GM19238 (cell line): ENCODE data around the gene SV2C.

ENCODE experiments used
- DNase-seq: peaks from one replicate; pipeline ENCODE4 v3.0.0; 2011; ENCODE audit warnings: low spot score; ENCODE audit not compliant: insufficient read length

SV2C gene

DNA sequence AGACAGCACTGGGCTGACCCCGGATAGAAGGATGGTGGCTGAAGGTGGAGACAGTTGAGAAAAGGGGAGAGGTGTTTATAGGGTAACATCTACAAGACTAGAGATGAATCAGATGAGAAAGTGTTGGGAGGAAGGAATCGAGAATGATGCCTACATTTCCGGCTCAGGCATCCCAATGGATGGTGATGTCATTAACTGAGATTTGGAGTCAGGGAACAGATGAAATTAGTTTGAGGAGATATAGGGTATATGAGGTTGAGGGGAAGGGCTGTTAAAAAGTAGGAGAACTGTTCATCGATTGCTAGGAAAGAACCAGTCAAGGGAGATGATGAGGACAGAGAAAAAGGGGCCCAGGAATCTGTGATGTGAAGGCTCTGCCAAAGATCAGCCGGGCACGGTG, 295.2 kb downstream of the SV2C start:
- DNase-seq = no peak

DNA sequence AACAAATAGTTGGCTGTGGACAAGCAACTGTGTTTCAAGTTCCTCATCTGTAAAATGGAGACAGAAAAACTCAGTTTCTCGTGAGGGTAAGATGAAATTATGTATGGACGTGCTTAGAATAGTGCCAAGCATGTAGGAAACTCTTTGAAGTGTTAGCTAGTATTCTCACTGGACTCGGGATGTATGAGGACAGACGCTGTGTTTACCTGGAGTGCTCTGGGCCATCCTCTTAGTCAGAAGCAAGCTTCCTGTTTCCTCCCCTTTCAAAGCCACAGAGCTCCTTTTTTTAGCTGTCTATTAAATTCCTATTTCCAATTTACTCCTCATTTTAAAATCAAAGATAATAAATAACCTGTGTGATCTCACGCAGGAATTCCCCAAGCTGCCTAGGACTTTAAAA, 296.1 kb downstream of the SV2C start:
- no peak for DNase-seq

DNA sequence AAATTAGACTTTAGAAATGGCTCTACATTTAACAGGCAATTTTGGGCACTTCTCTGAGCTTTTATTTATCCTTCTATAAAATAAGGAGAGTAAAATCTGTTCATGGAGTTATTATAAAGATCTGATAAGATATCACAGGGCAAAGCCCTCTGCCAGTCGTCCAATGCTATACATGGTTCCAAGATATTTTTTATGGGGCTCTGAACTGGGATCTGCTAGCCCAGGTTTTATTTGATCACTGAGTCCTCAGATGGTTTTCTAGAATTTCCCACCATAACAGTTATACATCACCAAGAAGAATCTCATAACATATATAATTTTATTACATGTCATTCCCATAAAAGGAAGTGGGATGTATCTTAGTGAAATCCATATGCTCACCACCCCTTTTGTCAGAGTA, 296.7 kb downstream of the SV2C start:
- no peak for DNase-seq

DNA sequence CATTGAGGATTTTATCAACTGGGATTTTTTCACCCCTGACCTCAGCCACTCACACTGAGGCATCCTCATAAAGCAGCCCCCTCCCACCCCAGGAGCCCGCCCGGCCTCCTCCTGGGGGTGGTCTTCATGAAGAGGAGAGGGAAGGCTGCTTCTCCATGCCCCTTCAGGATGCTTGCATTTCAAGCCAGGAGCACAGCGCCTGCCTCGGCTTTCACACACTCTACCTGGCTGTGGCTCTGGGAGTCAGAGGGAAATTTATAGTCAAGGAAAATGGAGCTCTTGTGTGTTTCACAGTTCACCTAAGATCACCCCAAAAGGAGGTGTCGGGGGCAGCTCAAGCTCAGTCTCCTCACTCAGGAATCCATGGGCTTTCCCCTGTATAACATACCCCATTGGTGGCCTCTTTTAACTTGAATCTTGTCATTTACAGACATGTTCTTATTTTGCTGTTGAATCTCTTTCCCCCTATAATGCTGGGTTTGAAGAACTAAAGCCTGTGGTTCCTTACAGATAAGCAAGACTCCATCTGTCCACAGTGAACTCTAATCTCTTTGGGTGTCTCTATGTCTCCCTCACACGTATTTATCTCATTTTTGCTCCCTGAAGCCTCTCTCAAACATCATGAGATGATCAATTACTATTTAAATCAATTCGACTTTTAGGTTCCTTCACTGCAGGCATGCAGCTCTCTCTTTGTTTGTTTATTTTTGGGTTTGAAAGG, 297.3 kb downstream of the SV2C start:
- no peak for DNase-seq

DNA sequence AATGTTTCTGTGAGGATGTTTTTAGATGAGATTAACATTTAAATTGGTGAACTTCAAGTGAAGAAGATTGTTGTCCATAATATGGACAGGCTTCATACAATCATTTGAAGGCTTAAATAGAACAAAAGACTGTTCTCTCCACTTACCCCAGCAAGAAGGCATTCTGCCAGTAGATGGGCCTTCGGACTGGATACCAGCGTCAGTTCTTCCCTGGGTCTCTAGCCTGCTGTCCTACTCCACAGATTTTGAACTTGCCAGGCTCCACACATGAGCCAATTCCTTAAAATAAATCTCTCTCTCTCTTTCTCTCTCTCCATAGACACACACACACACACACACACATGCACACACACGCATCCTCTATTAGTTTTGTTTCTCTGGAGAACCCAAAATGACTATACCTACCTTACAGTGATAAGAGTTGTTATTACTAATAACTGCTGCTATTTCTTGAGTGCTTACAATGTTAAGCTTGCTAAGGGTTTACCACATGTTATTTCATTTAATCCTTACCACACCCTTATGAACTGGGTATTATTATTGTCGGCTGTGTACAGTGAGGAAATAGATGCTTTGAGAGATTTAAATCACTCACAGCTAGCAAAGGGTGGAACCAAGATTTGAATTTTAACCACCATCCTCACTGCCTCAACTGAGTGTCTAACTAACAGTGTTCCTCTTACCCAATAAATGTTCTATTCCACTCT, 300.1 kb downstream of the SV2C start:
- DNase-seq = no peak

DNA sequence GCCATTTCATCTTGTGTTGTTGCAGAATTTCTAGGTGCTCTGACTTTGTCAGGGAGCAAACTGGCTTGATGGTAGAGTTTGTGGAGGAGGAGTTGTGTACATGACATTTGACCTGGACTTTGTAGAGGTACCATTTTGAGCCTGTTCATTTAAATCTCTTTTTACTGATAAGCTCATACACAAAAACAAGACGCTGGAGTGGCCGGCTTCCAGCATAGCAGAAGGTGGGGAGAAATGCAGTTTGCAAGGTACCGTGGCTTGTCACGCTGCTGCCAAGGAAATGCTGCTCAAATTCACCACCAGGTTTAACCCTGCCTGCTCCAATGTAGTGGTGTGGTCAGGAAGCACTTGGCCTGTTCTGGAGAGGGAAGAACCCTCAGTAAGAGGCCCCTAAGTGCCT, 301.0 kb downstream of the SV2C start:
- DNase-seq = no peak

DNA sequence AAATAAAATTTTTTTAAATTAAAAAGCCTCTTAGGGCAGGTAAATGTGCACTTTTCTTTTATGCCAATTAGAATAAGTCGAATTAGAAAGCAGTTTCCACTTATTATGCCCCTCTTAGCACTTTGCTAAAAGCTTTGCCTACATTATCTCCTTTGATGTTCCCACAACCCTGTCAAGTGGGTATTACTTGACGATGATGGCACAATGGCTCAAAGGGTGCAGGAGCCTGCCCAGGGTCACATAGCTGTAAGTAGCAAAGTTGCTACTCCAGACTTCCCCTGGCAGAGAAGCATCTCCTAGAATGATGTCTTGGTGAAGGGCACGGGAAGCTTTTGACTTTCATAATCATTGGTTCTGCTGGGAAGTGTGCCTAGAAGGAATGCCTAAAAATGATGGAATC, 301.5 kb downstream of the SV2C start:
- no peak for DNase-seq

DNA sequence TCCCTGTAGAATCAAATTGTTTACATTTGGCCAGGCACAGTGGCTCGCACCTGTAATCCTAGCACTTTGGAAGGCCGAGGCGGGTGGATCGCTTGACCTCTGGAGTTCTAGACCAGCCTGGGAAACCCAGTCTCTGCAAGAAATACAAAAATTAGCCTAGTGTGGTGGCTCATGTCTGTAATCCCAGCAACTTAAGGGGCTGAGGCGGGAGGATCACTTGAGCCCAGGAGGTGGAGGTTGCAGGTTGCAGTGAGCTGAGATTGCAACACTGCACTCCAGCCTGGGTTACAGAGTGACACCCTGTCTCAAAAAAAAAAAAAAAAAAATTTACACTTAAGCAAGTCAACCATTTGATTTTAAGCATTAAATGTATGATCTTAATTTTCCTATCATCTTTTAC, 302.4 kb downstream of the SV2C start:
- no peak for DNase-seq

DNA sequence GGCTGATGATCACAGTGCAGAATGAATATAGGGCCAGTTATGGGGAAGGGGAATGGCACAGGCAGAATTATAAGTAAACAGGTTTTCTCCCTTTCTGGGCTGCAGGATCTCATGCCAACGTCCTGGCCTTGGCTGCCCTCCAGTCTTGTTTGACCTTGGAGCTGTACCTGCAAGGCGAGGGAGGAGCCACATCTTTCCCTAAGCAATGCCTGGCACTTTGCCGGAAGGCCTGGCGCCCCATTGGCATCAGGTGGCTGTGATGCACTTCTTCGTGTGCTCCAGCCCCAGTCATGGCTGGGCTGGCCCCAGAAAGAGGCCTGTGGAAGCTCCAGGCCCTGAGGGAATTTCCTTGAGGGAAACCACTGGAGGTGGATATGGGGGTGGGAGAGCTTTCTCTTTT, 303.2 kb downstream of the SV2C start:
- no peak for DNase-seq

DNA sequence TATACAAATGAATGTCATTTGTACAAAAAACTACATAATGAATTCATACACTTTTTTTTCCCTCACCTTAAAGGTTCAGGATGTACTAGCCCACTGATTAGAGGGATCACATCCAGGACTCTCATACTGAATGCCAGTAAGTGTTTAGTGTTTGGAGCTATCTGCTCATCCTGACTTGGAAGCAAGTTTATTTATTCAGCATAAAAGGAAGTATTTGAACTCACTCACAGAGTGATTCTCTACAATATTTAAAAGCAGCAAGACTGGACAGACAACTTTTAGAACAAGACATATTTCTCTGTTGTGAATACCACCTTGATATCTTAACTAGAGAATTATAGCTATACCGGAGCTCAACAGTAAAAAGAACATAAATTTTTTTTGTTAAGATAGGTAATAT, 305.1 kb downstream of the SV2C start:
- no peak for DNase-seq

DNA sequence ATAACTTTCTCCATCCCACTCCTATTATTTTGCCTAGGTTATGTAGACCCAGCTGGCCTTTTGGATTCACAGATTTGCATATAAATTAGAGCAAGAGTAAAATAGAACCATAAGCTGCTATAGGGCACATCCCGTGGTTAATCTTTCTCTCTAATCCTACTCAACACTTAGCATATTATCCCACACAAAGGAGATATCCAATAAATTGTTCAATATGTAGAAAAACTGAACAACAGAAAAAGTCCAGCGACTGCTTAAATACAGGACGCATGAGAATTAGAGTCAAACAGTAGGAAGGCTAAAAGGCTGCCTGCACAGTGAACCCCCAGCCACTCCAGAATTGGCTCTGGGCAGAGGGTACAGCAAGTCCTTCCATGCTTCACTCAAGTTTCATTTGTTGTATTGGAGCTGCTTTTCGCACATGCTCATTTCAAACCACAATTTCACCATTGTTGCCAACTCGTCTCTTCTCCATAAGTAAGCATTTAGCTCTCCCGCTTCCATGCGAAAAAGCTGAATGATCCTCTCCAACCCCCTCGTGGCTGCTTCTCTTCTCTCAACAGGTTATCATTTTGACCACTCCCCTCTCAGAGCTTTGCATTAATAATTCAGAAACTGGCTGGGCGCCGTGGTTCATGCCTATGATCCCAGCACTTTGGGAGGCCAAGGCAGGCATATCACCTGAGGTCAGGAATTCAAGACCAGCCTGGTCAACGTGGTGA, 305.8 kb downstream of the SV2C start:
- no peak for DNase-seq

DNA sequence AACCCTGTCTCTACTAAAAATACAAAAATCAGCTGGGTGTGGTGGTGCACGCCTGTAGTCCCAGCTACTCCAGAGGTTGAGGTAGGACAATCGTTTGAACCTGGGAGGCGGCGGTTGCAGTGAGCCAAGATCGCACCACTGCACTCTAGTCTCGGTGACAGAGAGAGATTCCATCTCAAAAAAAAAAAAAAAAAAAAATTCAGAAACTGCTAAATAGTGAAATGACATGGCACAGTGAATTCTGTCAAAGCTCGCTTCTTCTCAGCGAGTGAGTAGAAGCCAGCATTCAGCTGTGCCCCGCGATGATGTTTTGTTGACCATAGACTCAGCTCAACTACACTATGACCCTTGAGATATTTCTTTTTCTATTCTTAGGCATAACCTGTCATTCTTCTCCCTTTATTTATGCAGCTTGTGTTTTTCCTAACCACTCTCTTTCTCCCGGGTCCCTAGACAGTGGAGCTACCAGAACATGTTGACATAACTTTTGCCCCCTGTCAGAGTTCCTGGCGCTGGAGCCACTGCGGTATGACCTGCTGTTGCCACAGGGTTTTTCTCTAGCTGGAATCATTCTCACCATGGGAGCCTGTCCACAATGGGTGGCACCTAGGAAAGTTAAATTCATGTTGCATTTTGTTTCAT, 306.5 kb downstream of the SV2C start:
- no peak for DNase-seq

DNA sequence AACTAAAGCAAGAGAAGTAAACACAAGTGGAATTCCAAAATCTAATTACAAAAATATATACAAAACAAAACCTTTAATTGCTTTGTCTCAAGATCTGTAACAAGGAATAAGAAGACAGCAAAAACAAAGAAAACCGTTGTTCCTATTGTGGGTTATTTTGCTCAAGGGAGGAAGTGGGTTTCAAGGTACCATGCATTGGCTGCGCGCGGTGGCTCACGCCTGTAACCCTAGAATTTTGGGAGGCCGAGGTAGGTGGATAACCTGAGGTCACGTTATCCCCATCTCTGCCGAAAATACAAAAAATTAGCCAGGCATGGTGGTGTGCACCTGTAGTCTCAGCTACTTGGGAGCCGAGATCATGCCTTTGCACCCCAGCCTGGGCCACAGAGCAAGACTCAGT, 307.8 kb downstream of the SV2C start:
- DNase-seq = no peak

DNA sequence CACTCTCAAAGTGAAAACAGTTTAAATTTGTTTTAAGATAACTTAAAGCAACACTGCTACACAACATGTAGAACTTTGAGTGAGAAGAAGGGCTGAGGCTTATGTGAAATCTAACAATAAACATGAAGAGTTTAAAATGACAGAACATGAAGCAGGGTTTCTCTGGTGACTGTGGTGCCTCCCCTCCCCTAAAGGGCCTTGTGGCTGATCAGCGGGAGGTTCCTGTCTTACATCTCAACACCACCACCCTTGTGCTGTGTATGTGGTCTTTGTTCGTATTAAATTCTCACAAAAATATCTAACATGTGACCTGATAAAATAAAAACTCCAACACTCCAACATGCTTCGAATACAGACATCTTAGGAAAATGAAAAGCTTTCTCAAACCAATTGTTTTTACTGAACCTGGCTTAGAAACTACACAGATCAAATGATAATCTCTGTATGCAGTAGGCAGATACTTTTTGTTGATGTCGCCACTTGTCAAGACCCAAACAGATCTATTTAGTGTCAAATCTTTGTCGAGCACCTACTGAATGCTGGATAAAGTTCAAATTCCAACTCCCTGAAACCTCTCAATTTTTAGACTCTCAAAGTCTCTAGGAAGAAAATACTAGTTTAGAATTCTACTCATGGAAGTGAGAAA, 310.0 kb downstream of the SV2C start:
- no peak for DNase-seq

DNA sequence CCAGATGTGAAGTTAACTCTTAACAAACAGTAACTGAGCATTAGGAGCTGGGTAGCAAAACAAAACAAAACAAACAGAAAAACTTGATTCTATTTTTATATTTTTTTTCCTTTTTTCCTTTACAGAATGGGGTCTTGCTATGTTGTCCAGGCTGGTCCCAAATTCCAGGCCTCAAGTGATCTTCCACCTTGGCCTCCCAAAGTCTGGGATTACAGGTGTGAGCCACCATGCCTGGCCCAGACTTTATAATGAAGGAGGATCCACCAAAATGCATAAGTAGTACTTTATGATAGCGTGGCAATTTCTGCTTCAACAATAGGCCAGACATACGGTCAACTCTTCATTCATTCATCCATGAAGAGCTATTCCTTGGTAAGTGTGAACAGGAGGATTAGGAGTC, 314.0 kb downstream of the SV2C start:
- no peak for DNase-seq

DNA sequence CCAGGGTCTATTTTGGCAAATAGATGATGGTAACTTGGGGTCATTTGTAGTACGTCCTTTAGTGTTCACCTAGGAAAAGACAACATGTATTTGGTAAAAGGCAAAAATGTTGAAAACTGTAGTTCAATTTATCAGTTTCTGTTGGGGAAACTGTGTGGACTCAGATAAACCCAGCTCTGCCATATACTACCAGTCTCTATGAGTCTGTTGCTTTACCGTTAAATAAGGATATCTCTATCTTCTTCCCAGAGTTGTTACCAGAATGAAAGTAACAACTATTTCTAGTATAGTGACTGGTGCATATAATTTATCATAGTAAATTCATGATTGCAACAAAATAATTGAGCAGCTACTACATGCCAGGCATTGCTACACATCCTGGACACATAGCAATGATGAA, 316.1 kb downstream of the SV2C start:
- no peak for DNase-seq

DNA sequence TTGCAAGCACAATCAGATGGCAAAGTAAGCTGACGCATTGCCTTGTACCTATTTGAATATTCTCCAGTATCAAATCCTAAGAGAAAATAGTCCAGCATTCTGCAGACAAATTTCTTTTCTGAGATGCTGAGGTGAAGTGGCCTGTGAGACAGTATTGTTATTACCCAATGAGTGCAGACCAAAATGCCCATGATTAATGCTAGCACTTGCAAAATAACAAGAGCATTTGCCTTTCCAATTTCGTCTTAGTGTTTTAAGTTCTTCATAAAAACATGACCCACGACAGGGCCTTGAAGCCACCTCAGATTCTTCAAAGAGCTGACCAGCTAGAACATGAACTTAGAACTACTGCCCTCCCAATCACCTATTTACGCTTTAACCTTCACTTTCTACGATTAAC, 317.3 kb downstream of the SV2C start:
- no peak for DNase-seq

DNA sequence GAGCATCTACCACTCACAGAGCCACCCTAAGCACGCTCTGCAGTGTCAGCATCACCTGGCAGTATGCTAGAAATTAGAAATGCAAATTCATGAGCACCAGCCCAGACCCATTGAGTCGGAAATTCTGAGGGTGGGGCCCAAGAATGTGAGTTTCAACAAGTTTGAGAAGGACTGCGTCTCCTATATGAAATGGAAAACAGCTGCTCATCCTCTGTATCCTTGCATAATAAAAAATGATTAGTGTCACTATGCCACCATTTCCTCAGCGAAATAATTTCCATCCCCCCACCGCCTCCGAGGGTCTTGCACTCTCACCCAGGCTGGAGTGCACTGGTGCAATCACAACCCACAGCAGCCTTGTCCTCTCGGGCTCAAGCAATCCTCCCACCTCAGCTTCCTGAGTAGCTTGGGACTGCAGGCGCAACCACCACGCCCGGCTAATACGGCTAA, 318.6 kb downstream of the SV2C start:
- DNase-seq = peak; percentile 29

DNA sequence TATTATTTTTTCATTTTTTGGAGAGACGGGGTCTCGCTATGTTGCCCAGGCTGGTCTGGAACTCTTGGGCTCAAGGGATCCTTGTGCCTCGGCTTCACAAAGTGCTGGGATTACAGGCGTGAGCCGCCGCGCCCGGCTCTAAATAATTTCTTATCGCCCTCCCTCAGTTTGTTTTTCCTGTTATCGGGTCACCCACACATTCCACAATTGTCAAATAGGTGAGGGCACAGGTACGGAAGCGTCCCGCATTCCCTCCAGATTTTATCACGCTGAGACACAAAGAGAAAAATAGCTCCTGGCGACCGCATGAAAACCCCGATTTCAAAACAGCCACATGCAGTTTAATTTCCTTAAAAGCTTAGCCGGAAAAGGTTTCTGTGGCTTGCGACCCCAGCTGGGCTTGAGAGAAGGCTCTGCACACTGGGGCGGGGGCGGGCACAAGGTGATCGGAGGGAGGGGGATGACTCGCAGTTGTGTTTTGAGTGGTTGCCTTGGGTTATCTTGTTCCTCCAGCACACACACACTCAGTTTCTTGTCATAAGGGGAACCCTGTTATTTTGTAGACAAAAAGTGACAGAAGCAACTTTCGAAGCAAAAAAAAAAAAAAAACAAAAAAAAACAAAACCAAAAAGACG, 319.2 kb downstream of the SV2C start:
- peak; percentile 65 for DNase-seq

DNA sequence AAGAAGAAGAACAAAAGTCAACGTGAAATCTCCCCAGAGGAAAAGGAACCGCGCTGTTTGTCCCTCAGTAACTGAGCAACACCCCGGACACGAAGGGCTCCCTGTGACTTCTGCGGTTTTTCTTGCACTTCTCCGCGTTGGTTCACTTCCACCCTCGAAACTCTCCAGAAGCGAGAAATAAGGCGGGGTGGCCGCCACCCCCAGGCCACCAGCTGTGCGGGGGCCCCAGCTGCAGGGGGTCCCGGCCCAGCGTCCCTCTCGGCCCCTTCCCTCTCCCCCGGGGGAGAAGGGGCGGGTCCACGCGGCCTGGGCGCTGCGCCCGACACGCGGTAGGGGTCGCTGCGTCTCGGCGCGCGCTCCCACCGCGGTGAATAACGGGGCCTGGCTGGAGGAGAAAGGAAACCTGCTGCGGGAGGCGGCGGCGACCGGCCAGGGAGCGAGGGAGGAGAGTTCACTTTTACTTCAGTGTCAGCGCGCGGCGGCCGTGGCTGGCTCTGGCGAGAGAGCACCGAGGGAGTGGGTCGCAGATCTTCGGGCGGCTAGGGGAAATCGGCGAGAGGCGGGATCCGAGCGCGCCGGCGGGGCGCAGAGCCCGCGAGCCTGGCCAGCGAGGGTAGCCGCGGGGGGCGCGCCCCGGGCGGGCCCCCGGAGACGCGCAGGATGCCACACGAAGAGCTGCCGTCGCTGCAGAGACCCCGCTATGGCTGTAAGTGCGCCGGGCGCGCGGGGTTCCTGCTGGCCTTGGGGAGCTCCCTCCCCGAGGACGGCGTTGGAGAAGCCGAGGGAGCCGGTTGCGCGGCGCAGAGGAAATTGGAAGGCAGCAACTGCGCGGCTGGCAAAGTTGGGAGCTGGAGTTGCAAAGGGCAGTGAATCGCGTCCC, 319.9 kb downstream of the SV2C start, which contains the start of gene IQGAP2:
TSS of gene IQGAP2 (plus strand) at position 400 of the 880 bp plus-strand sequence. CDS start at position 661, 261 bp downstream.
- peak; percentile 79 for DNase-seq
